ENCODE results near the gene LRFN3. TPM values are rescaled to one million over a fixed set of nuclear protein-coding genes. Genes with fewer than 3 reads are reported as not detected.

LRFN3 gene
- total and polyA plus RNA-seq, 10 of the 15 experiments (the other 5 are each of a cell fraction or from before 2014, with no cell fraction given): 0.02 to 7.3 (median 2.0) TPM; not detected in 1

GRCh38 chr19:35966771-35967170 lies 30.6 kb downstream of the LRFN3 start (continued):
- TF ChIP-seq, protein P1, sequence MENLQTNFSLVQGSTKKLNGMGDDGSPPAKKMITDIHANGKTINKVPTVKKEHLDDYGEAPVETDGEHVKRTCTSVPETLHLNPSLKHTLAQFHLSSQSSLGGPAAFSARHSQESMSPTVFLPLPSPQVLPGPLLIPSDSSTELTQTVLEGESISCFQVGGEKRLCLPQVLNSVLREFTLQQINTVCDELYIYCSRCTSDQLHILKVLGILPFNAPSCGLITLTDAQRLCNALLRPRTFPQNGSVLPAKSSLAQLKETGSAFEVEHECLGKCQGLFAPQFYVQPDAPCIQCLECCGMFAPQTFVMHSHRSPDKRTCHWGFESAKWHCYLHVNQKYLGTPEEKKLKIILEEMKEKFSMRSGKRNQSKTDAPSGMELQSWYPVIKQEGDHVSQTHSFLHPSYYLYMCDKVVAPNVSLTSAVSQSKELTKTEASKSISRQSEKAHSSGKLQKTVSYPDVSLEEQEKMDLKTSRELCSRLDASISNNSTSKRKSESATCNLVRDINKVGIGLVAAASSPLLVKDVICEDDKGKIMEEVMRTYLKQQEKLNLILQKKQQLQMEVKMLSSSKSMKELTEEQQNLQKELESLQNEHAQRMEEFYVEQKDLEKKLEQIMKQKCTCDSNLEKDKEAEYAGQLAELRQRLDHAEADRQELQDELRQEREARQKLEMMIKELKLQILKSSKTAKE (IDR thresholded peaks at IDR 0.05; ENCODE audit: low read depth, poor library complexity, severe bottlenecking): no peak

DNA sequence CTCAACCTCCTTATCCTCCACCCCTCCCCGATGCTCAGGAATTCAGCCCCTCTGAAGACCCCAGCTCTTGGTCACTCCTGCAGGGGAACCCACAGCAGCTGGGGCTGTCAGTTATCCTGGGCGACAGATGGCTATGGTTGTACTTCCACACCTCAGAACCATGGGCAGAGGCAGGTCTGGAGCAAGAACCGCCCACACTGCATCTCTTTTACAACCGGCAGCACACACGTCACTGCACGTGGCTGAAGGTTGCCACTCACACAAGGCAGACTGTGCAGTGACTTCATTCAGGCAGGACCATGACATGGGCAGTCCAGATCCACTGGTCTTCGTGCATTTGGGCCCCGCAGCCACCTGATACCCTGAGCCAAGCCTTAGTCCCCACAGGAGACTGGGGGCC lies 37.3 kb downstream of the LRFN3 start:
- intact Hi-C loops (cut with micrococcal nuclease; ENCODE audit: unreplicated experiment) (no loop called here), in situ Hi-C loops (cut with MboI) (no loop called here)
- H3K9ac ChIP-seq (ENCODE audit: control insufficient read depth, insufficient read depth, low read length): no peak overlapping the region
- no peaks in the 10 kb centered on the region for H3K9me3 ChIP-seq (replicated peaks; ENCODE audit: control insufficient read depth, insufficient read depth, low read length)
- DNase-seq (ENCODE audit: low read depth, low spot score): no peak
- ChIA-PET POLR2A (no interaction called here), RAD21 (ENCODE audit: unreplicated experiment) (no interaction called here), CTCF (interaction anchor here (1.0 kb wide), 1 partner anchor 142 kb away, joined by 4 read pairs; the partner anchor contains the start of gene TBCB), SMC1A (ENCODE audit: uncharacterized antibody, unreplicated experiment) (no interaction called here)
- BruUV-seq (replicated peaks): no TSS peak
- H3K27me3 ChIP-seq (replicated peaks in 1 of 2; ENCODE audit: control insufficient read depth in 2 of 2, insufficient read depth in 2 of 2, low read length in 1 of 2): no peaks in the 10 kb centered on the region
- FAIRE-seq: no peak
- WGBS (ENCODE audit: insufficient coverage, insufficient replicate concordance, low lambda C conversion rate, missing lambda C conversion rate): 27% methylated on average over 8 of the region's 8 CpGs
- H3K36me3 ChIP-seq (ENCODE audit: control insufficient read depth in 2 of 2, insufficient read depth in 2 of 2, low read length in 1 of 2): no peaks in the 10 kb centered on the region
- no peaks in the 10 kb centered on the region for H4K20me1 ChIP-seq (ENCODE audit: control insufficient read depth, insufficient read depth)
- ATAC-seq: no peak
- H3K4me1 ChIP-seq (ENCODE audit: control insufficient read depth, insufficient read depth, low read length): no peaks in the 10 kb centered on the region
- H3K4me2 ChIP-seq (ENCODE audit: control insufficient read depth, insufficient read depth): no peak overlapping the region
- no peak overlapping the region for H3K27ac ChIP-seq (ENCODE audit: control insufficient read depth, insufficient read depth)
- no peak overlapping the region for H3K4me3 ChIP-seq
- TF ChIP-seq, protein P2, sequence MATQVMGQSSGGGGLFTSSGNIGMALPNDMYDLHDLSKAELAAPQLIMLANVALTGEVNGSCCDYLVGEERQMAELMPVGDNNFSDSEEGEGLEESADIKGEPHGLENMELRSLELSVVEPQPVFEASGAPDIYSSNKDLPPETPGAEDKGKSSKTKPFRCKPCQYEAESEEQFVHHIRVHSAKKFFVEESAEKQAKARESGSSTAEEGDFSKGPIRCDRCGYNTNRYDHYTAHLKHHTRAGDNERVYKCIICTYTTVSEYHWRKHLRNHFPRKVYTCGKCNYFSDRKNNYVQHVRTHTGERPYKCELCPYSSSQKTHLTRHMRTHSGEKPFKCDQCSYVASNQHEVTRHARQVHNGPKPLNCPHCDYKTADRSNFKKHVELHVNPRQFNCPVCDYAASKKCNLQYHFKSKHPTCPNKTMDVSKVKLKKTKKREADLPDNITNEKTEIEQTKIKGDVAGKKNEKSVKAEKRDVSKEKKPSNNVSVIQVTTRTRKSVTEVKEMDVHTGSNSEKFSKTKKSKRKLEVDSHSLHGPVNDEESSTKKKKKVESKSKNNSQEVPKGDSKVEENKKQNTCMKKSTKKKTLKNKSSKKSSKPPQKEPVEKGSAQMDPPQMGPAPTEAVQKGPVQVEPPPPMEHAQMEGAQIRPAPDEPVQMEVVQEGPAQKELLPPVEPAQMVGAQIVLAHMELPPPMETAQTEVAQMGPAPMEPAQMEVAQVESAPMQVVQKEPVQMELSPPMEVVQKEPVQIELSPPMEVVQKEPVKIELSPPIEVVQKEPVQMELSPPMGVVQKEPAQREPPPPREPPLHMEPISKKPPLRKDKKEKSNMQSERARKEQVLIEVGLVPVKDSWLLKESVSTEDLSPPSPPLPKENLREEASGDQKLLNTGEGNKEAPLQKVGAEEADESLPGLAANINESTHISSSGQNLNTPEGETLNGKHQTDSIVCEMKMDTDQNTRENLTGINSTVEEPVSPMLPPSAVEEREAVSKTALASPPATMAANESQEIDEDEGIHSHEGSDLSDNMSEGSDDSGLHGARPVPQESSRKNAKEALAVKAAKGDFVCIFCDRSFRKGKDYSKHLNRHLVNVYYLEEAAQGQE (IDR thresholded peaks at IDR 0.05; ENCODE audit: low read depth, low read length): peak; percentile 51; the same call in 1 of the 2 replicates
- TF ChIP-seq PAX8 (IDR thresholded peaks at IDR 0.05) (no peak), KAT2A (conservative IDR thresholded peaks at IDR 0.05; ENCODE audit: control insufficient read depth, low read depth, low read length) (no peak), IRF3 (IDR thresholded peaks at IDR 0.05) (no peak)
- no peak overlapping the region for H2AFZ ChIP-seq (ENCODE audit: control insufficient read depth, low read depth, low read length)
- H3K79me2 ChIP-seq (ENCODE audit: control insufficient read depth, insufficient read depth, low read length): no peaks in the 10 kb centered on the region

All from GM12878 (cell line).